HG03025 (cell line): ENCODE data around the gene MCM6.
"Not testable (repeated sequence)": the region's sequence is repeated elsewhere in the genome, so short reads cannot be mapped to it uniquely, and the experiment has no call there.

ENCODE experiments used
- ATAC-seq: cut with Tn5 transposase; IDR thresholded peaks from one replicate; pipeline ENCODE4 v1.9.1; 2021; ENCODE audit warnings: mild to moderate bottlenecking, moderate library complexity; ENCODE audit not compliant: unreplicated experiment, low FRiP score

The MCM6 gene

DNA sequence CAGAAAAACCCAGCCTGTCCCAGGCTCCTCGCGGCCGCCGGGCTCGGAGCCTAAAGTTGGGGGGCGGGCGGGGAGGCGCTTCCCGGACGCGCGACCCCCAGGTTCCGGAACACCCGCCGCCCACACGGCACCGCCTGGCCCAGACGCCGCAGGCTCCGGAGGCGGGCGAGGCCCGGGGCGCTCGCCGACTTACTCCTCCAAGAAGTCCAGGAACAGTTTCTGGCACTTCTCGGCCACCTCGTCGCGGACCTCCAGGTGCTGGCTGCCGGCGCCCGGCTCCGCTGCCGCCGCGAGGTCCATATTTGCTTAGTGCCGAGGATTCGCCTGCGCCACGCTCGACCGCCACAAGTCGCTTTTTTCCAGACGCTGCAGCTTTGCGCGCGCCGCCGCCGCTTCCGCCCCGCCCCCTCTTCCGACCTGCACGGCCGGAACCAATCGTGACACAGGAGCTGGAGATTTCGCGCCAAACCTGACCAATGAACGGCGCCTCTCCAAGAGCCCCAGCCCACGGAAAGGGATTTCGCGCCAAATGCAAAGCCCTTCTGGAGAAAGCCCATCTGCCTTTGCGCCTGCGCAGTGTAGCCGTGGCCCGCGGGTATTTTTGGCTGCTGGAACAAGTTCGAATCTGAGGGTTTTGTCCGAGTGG lies at the start of gene MCM6:
Gene MCM6, minus strand, starts transcription at position 378 of the 646 bp plus-strand sequence. Its CDS starts 78 bp downstream, at position 300.
- peak; percentile 87 for ATAC-seq

DNA sequence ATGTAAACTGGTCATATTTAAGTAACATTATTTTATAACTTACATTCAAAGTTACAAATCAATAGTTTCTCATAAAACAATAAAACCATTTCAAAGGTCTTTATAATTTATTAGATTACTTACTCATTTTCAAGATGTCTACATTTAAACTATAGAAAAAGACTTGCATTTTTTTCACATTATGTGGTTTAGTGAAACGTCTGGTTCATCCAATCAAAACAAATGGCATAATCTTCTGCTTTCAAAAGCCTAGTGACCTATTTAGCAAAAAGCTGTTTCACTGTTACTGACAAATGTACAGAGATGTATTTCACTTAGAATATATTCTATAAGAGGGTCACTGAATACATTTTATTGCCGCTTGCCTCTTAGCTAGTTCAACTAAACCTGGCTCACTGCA lies 49.3 kb upstream of the MCM6 start:
- ATAC-seq, result no peak

DNA sequence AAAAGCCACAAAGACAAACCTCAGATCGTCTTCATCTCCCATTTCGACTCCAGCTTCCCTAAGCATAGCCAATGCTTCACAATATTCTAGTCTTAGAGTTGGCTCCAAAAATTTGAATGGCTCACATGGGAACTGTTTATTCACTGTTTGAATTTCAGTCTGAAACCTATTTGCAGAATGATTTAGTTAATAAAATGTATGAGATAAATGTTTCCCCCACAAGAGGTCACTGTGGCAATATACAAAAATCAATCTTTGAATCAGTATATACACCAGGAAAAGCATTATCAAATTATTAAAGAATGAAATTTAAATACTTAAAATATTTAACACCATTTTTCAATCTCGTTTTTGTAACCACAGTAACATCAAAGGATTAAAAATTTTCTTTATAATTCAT lies 40.0 kb upstream of the MCM6 start:
- ATAC-seq, result no peak

DNA sequence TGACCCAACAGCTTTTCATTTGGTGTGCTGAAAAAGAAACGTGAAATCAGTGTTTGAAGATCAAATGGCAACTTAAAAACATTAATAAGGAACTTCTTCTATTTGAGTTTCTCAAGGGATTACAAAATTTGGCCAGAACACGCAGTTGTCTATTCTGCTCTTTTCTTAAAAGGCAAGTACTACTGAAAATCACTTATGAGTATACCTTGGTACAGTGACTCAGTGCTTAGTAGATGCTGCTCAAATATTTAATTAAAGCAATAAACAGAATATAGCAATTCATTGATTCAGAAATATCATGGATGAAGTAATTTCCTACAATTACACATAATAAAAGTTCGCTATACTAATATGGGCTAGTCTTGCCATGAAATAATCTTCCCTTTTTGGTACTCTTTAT lies 38.2 kb upstream of the MCM6 start:
- ATAC-seq, result no peak

DNA sequence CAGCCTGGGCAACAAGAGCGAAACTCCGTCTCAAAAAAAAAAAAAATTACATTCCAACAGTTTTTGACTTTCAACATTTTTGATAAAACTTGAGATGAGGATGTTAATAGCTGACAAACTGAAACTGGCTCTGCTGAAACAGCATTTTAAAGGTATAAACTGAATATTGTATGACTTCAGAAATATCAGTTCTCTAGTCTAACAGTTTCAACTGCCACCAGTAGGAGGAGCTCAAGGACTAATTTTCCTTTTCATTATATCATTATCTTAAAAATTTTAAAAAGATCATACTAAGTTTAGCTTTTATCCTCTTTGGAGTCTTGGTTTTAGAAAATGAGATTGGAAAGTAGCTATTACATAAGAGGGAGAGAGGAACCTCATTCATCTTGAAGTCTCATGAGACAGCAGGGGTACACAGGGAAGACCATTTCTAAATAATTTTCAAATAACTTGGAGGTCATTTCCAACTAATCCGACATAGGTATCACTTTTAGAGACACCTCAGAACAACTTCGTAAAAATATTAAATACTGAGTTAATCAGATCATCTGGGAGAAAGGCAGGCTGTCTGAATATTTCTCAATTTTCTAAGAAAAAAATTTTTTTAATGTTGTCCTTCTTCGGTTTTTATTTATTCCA lies 37.6 kb upstream of the MCM6 start:
- no peak for ATAC-seq

DNA sequence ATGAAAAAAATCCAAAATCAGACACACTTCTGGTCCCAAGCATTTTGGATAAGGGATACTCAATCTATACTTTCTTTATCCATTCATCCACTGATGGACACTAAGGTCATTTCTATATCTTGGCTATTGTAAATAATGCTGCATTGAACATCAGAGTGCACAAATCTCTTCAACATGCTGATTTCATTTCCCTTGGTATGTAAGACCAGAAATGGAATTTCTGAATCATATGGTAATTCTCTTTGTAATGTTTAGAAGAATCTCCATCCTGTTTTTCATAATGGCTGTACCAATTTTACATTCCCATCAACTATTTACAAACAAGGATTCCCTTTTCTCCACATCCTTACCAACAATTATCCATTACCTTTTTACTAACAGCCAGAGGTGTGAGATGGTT lies 33.7 kb upstream of the MCM6 start:
- ATAC-seq, result no peak

DNA sequence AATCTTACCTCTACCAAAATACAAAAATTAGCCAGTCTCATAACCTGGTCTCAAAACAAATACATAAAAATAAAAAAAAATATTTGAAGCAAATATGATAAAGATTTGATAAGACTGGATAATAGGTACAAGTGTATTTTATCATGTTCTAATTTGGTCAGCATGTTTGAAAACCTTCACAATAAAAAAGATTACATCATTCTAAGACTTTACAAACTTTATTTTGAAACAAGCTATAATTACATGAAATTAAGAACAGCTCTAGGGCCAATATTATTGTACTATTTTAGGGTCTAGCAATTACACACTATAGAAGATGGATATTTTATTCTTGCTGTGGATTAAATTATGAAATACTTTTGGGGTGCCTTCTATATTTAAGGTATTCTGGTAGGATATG lies 29.4 kb upstream of the MCM6 start:
- ATAC-seq, result no peak

DNA sequence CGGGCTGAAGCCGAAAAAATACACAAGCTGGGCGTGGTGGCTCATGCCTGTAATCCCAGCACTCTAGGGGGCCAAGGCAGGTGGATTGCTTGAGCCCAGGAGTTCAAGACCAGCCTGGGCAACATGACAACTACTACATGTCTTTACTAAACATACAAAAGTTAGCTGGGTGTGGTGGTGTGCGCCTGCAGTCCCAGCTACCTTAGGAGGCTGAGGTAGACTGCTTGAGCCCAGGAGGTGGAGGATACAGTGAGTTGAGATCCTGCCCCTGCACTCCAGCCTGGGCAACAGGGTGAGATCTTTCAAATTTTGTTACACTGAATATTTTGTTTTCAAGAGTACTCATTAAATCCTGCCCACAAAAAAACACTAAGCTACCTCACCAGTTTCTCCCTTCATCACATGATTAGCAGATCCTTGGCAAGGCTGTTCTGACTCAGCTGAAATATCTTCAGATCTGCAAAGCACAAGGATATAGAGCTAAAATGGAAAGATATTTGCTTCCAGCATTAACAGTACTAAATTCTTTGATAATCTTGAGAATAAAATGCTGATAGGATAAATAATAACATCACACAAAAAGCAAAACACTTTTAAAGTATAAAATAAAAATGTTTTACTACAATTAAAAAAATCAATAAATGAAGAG lies 28.2 kb upstream of the MCM6 start:
- ATAC-seq, result no peak

DNA sequence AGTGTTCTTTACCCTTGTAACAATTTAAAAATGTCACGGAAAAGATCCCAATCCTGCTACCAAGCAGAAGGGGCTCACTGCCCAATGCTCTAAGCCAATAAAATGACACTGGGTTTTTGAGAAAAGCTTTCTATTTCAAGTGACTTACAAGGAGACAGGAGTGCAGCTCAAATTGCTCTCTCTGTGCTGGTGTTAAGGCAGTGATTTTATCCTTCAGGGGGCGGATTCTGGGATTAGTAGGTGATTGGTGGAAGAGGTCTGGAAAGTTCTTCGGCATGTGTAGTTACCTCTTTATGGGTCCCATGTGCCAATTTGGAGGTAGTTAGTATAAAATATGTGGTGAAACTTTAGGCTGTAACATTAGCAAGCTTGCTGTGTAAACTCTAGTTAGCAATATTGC lies 27.4 kb upstream of the MCM6 start:
- no peak for ATAC-seq

DNA sequence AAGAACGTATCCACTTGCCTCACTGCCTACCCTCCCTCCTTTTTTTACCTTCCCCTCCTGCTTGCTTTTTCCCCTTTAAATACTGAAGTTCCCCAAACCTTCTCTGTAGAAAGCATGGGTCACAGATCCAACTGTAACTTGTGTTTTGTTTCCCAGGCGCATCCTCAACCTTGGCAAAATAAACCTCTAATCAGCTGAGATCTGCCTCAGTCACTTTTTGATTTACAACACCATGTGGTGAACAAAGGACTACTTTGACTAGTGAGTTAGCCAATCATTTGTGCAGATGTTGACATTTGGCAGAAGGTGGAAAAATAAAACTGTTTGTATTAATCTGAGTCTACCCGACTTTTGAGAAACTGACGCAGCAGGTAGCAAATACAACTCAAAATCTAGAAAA lies 23.3 kb upstream of the MCM6 start:
- ATAC-seq, result no peak

DNA sequence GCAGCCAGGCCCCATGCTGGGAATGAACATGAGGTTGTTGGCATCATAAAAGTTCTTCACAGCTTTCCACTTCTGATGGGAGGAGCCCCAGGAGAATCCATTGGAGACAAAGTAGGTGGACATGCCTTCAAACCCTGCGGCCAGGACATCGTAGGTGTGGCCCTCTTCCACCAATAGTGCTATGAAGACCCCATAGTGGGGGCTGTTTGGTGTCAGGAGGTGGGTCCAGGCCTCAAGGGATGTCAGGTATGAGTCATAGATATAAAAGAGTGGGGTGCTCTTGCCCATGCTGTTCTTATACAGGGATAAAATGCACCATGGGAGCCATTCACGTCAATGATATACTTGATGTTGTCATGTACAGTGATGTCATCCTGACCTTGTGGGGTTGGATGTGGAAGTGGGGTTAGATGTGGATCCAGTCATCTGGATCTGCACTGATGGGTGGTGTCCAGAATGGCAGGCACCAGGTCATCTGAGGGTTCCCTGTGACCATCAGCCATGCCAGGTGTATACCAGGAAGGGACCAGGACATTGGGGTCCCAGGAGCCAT lies 22.1 kb upstream of the MCM6 start:
- no peak for ATAC-seq

DNA sequence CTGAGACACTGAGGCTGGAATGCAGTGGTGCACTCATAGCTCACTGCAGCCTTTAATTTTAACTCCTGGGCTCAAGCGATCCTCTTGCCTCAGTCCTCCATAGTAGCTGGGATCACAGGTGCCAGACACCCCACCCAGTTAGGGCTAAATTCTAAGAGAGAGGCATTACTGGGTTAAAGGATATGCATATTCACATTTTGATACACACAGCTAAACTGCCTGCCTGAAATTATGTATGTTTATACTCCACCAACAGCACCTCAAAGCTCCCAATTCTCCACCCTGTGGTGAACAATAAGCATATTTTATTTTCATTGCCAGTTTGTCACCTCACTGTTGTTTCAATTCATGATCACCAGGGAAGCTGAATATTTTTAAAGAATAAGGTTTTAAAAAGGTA lies 18.7 kb upstream of the MCM6 start:
- no peak for ATAC-seq

DNA sequence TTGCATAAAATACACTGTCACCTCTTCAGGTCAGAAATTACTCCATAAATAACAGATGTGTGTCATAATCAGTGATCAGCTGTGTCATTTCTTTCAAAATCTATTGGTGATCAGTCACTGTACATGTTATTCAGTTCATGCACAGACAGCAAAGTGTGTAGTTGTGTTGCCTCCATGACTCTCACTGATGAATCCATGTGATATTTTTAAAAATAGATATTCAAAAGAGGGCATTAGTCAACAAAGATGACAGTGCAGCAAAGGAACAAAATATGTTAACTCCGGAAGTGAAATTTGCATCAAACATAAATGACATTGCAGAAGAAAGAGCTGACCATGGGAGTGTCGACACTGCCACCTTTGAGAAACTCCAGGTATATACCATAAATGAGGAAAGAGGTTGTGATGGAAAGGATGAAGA lies 17.1 kb upstream of the MCM6 start:
- no peak for ATAC-seq

DNA sequence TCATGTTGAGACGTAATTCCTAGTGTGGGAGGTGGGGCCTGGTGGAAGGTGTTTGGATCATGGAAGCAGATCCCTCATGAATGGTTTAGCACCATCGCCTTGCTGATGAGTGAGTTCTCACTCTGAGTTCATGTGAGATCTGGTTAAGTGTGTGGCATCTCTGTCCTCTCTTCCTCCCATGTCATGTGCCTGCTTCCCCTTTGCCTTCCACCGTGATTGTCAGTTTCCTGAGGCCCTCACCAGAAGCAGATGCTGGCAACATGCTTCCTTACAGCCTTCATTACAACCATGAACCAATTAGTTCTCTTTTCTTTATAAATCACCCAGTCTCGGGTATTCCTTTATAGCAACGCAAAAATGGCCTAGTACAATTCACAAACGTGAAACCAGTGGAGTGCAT lies 14.6 kb upstream of the MCM6 start:
- ATAC-seq, result no peak

DNA sequence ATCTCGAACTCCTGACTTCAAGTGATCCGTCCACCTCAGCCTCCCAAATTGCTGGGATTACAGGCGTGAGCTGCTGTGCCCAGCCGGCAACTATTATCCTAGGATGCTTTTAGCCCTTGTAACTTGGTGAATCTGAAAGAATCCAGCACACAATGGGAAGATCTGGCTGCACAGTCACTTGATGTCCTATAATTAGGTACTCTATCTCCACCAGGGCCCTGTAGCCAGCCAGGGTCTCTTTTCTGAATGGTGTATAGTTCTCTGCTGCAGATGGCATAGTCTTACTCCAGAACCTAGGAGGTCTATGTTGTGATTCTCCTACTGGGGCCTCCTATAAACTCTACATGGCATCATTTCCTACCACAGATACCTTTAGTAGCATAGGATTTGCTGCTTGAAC lies 13.9 kb upstream of the MCM6 start:
- no peak for ATAC-seq

DNA sequence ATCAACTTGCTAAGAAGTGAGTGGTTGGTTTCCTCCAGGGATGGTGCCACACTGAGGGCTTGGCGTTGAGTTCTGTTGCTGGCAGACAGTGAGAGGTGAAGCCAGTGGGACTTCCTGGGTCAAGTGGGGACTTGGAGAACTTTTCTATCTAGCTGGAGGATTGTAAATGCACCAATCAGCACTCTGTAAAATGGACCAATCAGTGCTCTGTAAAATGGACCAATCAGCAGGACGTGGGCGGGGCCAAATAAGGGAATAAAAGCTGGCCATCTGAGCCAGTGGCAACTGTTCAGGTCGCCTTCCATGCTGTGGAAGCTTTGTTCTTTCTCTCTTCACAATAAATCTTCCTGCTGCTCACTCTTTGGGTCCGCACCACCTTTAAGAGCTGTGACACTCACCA lies 12.3 kb upstream of the MCM6 start:
- not testable (repeated sequence) for ATAC-seq

DNA sequence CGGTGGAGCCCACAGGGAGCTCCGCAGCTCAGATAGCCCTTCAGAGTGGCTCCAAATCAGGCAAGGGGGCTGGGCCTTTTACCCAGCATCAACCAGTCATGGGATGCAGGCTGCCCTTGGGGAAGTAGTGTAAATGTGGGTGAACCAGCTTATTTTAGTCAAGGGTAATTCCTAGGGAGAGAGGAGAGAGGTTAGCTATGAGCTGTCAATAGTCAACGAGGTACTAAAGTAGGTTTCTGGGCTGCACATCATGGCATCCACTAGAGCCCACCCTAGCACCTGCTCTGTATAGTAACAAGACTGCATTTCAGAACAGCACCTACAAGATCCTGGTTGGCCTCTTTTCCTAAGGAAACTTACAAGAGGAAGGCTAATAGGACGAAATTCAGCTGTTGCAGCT lies 9.5 kb upstream of the MCM6 start:
- no peak for ATAC-seq

DNA sequence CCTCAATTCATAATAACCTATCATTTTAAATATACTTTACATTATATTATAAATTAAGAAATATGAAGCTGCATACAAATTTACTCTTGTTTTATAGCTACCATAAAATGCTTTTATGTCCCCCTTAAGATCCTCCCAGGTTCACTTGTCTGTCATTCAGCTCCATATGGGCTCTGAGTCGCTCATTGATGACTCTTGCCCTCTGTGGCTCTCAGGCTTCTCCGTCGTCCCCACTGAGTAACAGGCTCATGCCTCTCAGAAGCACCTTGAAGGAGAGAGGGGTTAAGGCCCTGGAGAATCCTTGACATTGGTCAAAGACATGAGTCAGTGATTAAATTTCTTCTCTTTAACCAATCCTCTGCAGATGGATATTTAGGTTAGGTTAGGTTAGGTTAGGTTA lies 6.2 kb upstream of the MCM6 start:
- ATAC-seq, result no peak

DNA sequence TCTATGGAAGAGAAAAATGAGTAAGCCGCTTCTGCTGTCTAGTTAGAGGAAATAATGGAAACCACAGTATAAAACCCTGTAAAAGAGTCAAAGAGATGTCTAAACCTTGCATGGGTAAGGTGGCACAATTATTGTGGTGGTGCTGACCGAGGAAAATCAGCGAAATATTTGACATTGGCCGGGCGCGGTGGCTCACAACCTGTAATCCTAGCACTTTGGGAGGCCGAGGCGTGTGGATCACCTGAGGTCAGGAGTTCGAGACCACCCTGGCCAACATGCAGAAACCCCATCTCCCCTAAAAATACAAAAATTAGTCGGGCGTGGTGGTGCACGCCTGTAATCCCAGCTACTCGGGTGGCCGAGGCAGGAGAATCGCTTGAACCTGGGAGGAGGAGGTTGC lies 527 bp upstream of the MCM6 start:
- not testable (repeated sequence) for ATAC-seq

DNA sequence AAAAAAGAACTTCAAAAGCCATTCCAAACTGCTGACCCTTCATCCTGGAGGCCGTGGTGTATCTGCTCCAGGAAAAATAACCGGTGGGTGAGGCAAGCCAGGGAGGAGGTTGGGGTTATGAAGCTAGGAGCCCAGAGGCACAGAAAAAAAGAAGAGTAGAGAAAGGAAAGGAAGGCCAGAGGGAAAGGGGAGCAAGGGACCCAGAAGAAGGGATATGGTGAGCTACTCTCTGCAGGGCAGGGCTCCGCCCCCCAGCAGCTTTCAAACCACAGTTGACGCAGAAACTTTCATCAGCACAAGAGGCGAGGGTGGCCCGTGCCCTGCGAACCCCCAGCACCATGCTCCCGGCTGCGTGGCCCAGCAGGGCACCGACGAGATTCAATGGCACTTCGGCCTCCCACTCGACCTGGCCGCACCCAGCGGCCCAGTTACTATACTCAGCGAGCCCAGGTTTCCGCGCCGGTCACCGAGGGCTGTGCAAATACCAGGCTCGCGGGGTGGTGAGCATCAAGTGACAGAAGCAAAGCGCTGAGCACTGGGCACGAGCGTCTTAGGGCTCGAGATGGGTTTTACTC lies 665 bp downstream of the MCM6 start:
- peak; percentile 74 for ATAC-seq

DNA sequence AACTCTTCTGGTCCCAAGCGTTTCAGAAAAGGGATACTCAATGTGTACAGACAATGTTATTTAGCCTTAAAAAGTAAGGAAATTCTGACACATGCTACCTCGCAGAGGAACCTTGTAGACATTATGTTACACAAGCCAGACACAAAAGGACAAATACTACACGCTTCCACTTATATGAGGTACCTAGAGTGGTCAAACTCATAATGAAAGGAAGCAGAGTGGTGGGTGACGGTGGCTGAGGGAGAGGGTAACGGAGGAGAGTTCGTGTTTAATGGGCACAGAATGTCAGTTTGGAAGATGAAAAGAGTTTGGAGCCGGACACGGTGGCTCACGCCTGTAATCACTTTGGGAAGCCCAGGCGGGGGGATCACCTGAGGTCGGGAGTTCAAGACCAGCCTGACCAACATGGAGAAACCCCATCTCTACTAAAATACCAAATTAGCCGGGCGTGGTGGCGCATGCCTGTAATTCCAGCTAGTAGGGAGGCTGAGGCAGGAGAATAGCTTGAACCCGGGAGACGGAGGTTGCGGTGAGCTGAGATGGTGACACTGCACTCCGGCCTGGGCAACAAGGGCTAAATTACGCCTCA lies 1.4 kb downstream of the MCM6 start:
- no peak for ATAC-seq
